Pancreas (tissue), 10 donors: ENCODE measurements around the gene MYL3. TPM values are rescaled to one million over a fixed set of nuclear protein-coding genes. Genes with fewer than 3 reads are reported as not detected.

Experiments used
- ATAC-seq, 4 donors: fragments of 200-7000 bp; cut with Tn5 transposase; one replicate each; pipeline versions ENCODE4 v1.8.0 to v1.9.1; 2020; ENCODE audit warnings: mild to moderate bottlenecking in 4 of 4, moderate library complexity in 4 of 4
- DNase-seq, 6 donors: peaks; one replicate each; pipeline ENCODE4 v3.0.0-alpha.2; 2020
- FAIRE-seq: peaks from 2 replicates; lab custom pipeline; 2012; peaks lifted over from hg19 to GRCh38; lab: Jason Lieb, UNC
- H3K27ac ChIP-seq, 4 donors: fragments of 200-600 bp; sonication (generic); 1 replicate in 3 of 4; 2 replicates in 1 of 4; pipeline versions ENCODE4 v1.5.0 to v1.8.0; 2020
- H3K27me3 ChIP-seq, 4 donors: fragments of 200-600 bp; one replicate each; pipeline ENCODE4 v1.8.0; 2021
- H3K36me3 ChIP-seq, 3 donors: fragments of 200-600 bp; sonication (generic) in 1 of 3; one replicate each; pipeline versions ENCODE4 v1.5.0 to v1.8.0; 2020 to 2021
- H3K4me1 ChIP-seq, 3 donors: fragments of 200-600 bp; one replicate each; pipeline ENCODE4 v1.8.0; 2021
- H3K4me3 ChIP-seq, 4 donors: fragments of 200-600 bp; sonication (generic) in 2 of 4; one replicate each; pipeline versions ENCODE4 v1.5.0 to v1.8.0; 2020 to 2021
- H3K9me3 ChIP-seq, 4 donors: fragments of 200-600 bp; one replicate each; pipeline ENCODE4 v1.8.0; 2021
- CTCF ChIP-seq, 4 donors: fragments of 200-600 bp; sonication (generic) in 3 of 4; IDR thresholded peaks; one replicate each; pipeline versions ENCODE4 v1.5.0 to v1.8.0; 2021; ENCODE audit warnings: antibody characterized with exemption in 4 of 4
- WGBS, 2 donors: extraction: QIAGEN DNeasy Blood & Tissue Kit; methylation state at CpG; one replicate each; pipeline ENCODE4 v1.1.7; 2013; 5-methylcytosine and 5-hydroxymethylcytosine counted together
- intact Hi-C, 3 donors: fragments of 100-400 bp; cut with DNase I; formaldehyde crosslinking; loops; one replicate each; pipeline versions ENCODE4 v1.11.1 to v1.14.2; 2022
- polyA plus RNA-seq, 2 donors: library from polyadenylated mRNA; stranded (reverse); fragments of 200-250 nt; gene quantifications; one replicate each; pipeline ENCODE4 v1.2.3, GENCODE V29; 2013
- total RNA-seq, 6 donors: library from RNA; stranded (reverse); fragmentation: NEBNext Ultra II Directional in 4 of 6; extraction: Animal tissue kit (Norgen Biotek cat#: 25700) in 4 of 6; gene quantifications; one replicate each; pipeline versions ENCODE4 v1.2.1 to v1.2.4, GENCODE V29; 2021 to 2023
- donor health status: healthy with polysubstance abuse.
- donor health status: DM: no; HTN: no; CAD: no; lungs with moderate emphysema.
- donor health status: DM: no; HTN: no; CAD: no.
- donor health status: control.
- donor health status: control.
- donor health status: Bipolar disorder and iron deficiency.
- donor health status: DM: yes; HTN: yes; CAD: no.
- donor health status: DM: no; HTN: no; CAD: no.
- donor health status: DM: no; HTN: no; CAD: no.
- donor health status: DM: yes; HTN: yes; CAD: no.

The MYL3 gene
- total and polyA plus RNA-seq, 8 donors, result 0.26 to 2.5 (median 0.71) TPM; not detected in 2

DNA sequence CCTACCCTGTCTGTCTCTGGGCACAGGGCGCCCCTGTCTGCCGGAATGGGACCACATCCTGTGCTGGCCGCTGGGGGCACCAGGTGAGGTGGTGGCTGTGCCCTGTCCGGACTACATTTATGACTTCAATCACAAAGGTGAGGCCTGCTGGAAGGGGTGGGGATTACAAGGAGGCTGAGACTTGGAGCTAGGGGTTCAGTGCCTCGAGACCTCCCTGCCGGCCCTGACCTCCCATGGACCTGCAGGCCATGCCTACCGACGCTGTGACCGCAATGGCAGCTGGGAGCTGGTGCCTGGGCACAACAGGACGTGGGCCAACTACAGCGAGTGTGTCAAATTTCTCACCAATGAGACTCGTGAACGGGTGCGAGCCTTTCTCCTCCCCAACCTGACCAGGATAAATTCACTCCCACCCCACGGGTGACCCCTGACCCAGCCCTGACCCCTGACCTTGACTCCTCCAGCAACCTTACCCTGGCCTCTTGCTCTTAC is 34.6 kb upstream of the MYL3 start:
- FAIRE-seq (no peak), ATAC-seq (no peak), DNase-seq (peak in 2 of 6 donors; percentile 40 to 49)
- no peak overlapping the region for H3K27ac ChIP-seq
- H3K4me3 ChIP-seq, result no peak overlapping the region
- no peaks in the 10 kb centered on the region for H3K9me3 ChIP-seq
- 59 to 62% methylated on average over 15 of the region's 15 CpGs for WGBS, 2 donors
- TF ChIP-seq CTCF (IDR thresholded peaks at IDR 0.05), result no peak
- intact Hi-C loops, result loop anchor here in 2 of 3 donors (5.0 to 10.0 kb wide), 2 partner anchors 191 to 423 kb away; no protein-coding TSS in a partner anchor
- H3K4me1 ChIP-seq, result no peaks in the 10 kb centered on the region
- no peaks in the 10 kb centered on the region for H3K36me3 ChIP-seq
- peaks cover 0 to 4% (median 0%) of the 10 kb centered on the region in 4 donors for H3K27me3 ChIP-seq

DNA sequence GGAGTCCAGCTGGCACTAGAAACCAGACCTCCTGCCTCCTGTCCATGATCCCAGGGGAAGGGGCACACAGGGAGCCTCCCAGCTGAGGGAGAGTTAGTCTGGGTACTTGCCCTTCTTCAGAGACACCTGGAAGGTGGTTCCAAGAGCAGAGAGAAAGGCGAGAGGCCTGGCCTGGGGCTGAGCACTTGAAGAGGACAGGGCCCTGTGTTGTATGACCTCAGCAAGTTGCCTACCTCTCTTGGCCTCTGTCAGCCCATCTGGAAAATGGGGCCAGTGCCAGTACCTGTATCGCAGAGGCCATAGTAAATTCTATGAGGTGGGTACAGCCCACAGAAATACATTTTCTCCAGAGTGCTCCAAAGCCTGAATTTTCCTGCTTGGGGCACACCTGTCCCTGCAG is 33.8 kb upstream of the MYL3 start:
- intact Hi-C loops, result loop anchor here in 2 of 3 donors (5.0 to 10.0 kb wide), 2 partner anchors 190 to 422 kb away; no protein-coding TSS in a partner anchor
- H3K27me3 ChIP-seq, result peaks cover 0 to 4% (median 0%) of the 10 kb centered on the region in 4 donors
- FAIRE-seq, result no peak

GRCh38 chr3:46896386-46896785 is 33.1 kb upstream of the MYL3 start:
- no peak for ATAC-seq
- Histone ChIP-seq H3K4me3 (no peak overlapping the region), H3K36me3 (no peaks in the 10 kb centered on the region), H3K27me3 (peaks cover 0 to 4% (median 0%) of the 10 kb centered on the region in 4 donors), H3K4me1 (peaks cover 0 to 3% (median 0%) of the 10 kb centered on the region in 3 donors), H3K9me3 (no peaks in the 10 kb centered on the region), H3K27ac (no peak overlapping the region)
- TF ChIP-seq CTCF (IDR thresholded peaks at IDR 0.05), result no peak
- FAIRE-seq, result no peak
- WGBS, 2 donors, result 71 to 73% methylated on average over 5 of the region's 5 CpGs
- peak in 1 of 6 donors; percentile 34 for DNase-seq
- intact Hi-C loops, result loop anchor here in 2 of 3 donors (5.0 to 10.0 kb wide), 2 partner anchors 189 to 422 kb away; no protein-coding TSS in a partner anchor

More for the DNA sequence above, 33.8 kb upstream of the MYL3 start:
- DNase-seq, result peak in 2 of 6 donors; percentile 24 to 26
- 89 to 94% methylated on average over 2 of the region's 2 CpGs for whole genome bisulfite sequencing, 2 donors
- no peak for ATAC-seq
- TF ChIP-seq CTCF (IDR thresholded peaks at IDR 0.05), result no peak
- Histone ChIP-seq H3K4me1 (peaks cover 0 to under 1% (median 0%) of the 10 kb centered on the region in 3 donors), H3K9me3 (no peaks in the 10 kb centered on the region), H3K27ac (no peak overlapping the region), H3K36me3 (no peaks in the 10 kb centered on the region), H3K4me3 (no peak overlapping the region)

DNA sequence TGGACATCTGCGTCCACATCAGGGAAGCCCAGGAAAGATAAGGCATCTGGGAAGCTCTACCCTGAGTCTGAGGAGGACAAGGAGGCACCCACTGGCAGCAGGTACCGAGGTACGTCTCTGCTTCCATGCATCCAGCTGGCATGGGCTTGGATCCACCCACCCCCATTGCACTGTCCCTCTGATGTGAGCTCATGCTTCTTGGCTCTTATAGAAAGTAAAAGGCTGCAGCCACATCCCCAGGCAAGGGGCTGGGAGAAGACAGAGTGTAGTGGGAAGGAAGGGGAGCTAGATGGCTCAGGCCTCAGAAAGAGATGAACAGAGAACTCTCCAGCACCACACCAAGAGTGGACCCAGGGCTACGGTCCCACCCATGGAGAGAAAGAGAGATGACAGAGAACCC is 32.5 kb upstream of the MYL3 start:
- Histone ChIP-seq H3K4me1 (peaks cover 0 to 3% (median 0%) of the 10 kb centered on the region in 3 donors), H3K27ac (no peak overlapping the region), H3K4me3 (no peak overlapping the region), H3K36me3 (no peaks in the 10 kb centered on the region), H3K27me3 (peaks cover 0 to 4% (median 0%) of the 10 kb centered on the region in 4 donors), H3K9me3 (no peaks in the 10 kb centered on the region)
- no peak for TF ChIP-seq CTCF (IDR thresholded peaks at IDR 0.05)
- ATAC-seq, result no peak
- peak in 2 of 6 donors; percentile 20 to 37 for DNase-seq
- FAIRE-seq, result no peak
- WGBS, 2 donors, result 74 to 76% methylated on average over 4 of the region's 4 CpGs
- intact Hi-C loops, result loop anchor here in 2 of 3 donors (5.0 to 10.0 kb wide), 2 partner anchors 188 to 421 kb away; no protein-coding TSS in a partner anchor

DNA sequence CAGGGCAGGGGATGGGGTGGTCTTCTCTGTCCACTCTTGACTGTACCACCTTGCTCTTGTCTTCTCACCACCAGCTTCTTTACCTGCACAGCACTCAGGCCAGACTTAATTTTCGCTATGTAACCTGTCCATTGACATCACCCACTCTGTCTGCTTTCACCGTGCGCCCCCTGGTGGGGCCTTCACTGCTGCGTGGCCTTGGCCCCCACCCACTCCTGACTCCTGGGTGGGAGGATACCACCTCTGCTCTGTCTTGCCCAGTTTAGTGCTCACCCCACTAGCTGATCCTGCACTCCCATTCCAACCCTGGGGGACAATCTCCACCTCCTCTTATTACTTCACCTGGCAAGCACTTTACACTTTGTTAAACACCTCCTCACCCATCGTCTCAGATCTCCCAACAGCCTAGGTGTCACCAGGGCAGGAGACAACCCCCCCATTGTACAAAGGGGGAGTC is 32.0 kb upstream of the MYL3 start:
- H3K36me3 ChIP-seq, result no peaks in the 10 kb centered on the region
- FAIRE-seq (no peak), ATAC-seq (peak; percentile 53 to 72 (median 66)), DNase-seq (peak; percentile 50 to 90 (median 74))
- no peaks in the 10 kb centered on the region for H3K9me3 ChIP-seq
- H3K27ac ChIP-seq, result no peak overlapping the region
- H3K4me3 ChIP-seq, result no peak overlapping the region
- H3K4me1 ChIP-seq, result peaks cover 0 to 3% (median 0%) of the 10 kb centered on the region in 3 donors
- 18 to 24% methylated on average over 5 of the region's 5 CpGs for WGBS, 2 donors
- peaks cover 0 to 4% (median 0%) of the 10 kb centered on the region in 4 donors for H3K27me3 ChIP-seq
- TF ChIP-seq CTCF (IDR thresholded peaks at IDR 0.05), result peak; percentile 52 to 78 (median 63)
- intact Hi-C loops, result loop anchor here in 2 of 3 donors (5.0 to 10.0 kb wide), 2 partner anchors 188 to 420 kb away; no protein-coding TSS in a partner anchor
